Stomach (tissue), 4 donors: ENCODE measurements around the gene ADNP.

Source experiments
- POLR2A ChIP-seq, 4 donors: fragments of 450-650 bp; IDR thresholded peaks; one replicate each; pipeline ENCODE4 v1.6.1; 2016; ENCODE audit warnings: antibody characterized with exemption in 4 of 4, control low read depth in 2 of 4, mild to moderate bottlenecking in 1 of 4, moderate library complexity in 1 of 4
- POLR2AphosphoS5 ChIP-seq, 3 donors: sonication (generic); formaldehyde crosslinking; IDR thresholded peaks; one replicate each; pipeline ENCODE4 v1.6.1; 2016; ENCODE audit warnings: antibody characterized with exemption in 3 of 3
- TF ChIP-seq, protein P1 (sequence below), 7 experiments: fragments of 450-650 bp in 4 of 7; fragments of 200-600 bp in 3 of 7; sonication (generic) in 3 of 7; IDR thresholded peaks; one replicate each; pipeline ENCODE4 v1.5.1; 2016 to 2019; ENCODE audit warnings: antibody characterized with exemption in 7 of 7, control low read depth in 2 of 7, mild to moderate bottlenecking in 1 of 7

DNA sequence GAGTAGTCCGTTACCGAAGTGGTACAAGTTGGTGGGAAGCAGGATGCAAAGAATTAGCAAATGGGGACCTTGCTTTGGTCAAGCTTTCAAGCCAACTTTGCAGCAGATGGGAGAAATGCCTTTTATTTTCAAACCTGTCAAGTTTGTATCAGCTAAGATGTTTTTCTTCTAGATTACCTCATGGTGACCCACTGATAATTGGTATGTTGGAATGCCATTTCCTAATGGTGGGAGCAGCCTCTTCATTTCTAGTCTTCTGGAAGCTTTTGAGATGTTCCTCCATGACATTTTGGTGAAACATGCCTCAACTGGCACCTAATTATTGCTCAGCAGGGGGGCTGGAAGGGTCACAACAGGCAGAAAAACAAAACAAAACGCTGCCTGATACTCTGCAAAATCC lies 43.7 kb downstream of the ADNP start:
- TF ChIP-seq, protein P1, sequence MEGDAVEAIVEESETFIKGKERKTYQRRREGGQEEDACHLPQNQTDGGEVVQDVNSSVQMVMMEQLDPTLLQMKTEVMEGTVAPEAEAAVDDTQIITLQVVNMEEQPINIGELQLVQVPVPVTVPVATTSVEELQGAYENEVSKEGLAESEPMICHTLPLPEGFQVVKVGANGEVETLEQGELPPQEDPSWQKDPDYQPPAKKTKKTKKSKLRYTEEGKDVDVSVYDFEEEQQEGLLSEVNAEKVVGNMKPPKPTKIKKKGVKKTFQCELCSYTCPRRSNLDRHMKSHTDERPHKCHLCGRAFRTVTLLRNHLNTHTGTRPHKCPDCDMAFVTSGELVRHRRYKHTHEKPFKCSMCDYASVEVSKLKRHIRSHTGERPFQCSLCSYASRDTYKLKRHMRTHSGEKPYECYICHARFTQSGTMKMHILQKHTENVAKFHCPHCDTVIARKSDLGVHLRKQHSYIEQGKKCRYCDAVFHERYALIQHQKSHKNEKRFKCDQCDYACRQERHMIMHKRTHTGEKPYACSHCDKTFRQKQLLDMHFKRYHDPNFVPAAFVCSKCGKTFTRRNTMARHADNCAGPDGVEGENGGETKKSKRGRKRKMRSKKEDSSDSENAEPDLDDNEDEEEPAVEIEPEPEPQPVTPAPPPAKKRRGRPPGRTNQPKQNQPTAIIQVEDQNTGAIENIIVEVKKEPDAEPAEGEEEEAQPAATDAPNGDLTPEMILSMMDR (IDR thresholded peaks at IDR 0.05): no peak
- TF ChIP-seq POLR2AphosphoS5 (IDR thresholded peaks at IDR 0.05) (no peak), POLR2A (IDR thresholded peaks at IDR 0.05) (no peak)
